ENCODE data around the gene BCOR.

BCOR gene

GRCh38 chrX:40105835-40106675, 8.3 kb upstream of the BCOR start:
- H3K4me3 ChIP-seq (ENCODE audit: low read length), result peak overlapping the region; percentile 41
- no peak for DNase-seq (ENCODE audit: low read depth)
- TF ChIP-seq, protein P1, sequence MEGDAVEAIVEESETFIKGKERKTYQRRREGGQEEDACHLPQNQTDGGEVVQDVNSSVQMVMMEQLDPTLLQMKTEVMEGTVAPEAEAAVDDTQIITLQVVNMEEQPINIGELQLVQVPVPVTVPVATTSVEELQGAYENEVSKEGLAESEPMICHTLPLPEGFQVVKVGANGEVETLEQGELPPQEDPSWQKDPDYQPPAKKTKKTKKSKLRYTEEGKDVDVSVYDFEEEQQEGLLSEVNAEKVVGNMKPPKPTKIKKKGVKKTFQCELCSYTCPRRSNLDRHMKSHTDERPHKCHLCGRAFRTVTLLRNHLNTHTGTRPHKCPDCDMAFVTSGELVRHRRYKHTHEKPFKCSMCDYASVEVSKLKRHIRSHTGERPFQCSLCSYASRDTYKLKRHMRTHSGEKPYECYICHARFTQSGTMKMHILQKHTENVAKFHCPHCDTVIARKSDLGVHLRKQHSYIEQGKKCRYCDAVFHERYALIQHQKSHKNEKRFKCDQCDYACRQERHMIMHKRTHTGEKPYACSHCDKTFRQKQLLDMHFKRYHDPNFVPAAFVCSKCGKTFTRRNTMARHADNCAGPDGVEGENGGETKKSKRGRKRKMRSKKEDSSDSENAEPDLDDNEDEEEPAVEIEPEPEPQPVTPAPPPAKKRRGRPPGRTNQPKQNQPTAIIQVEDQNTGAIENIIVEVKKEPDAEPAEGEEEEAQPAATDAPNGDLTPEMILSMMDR (conservative IDR thresholded peaks at IDR 0.05; ENCODE audit: low read depth, low read length), result no peak

GRCh38 chrX:40104985-40105834, 7.5 kb upstream of the BCOR start:
- DNase-seq (ENCODE audit: low read depth), result no peak
- TF ChIP-seq, protein P1 (conservative IDR thresholded peaks at IDR 0.05; ENCODE audit: low read depth, low read length), result no peak
- peak overlapping the region; percentile 41 for H3K4me3 ChIP-seq (ENCODE audit: low read length)

GRCh38 chrX:40104630-40104984, 6.8 kb upstream of the BCOR start:
- peak overlapping the region; percentile 22 for H3K4me3 ChIP-seq (ENCODE audit: low read length)
- DNase-seq (ENCODE audit: low read depth), result no peak
- TF ChIP-seq, protein P1 (conservative IDR thresholded peaks at IDR 0.05; ENCODE audit: low read depth, low read length), result no peak

DNA sequence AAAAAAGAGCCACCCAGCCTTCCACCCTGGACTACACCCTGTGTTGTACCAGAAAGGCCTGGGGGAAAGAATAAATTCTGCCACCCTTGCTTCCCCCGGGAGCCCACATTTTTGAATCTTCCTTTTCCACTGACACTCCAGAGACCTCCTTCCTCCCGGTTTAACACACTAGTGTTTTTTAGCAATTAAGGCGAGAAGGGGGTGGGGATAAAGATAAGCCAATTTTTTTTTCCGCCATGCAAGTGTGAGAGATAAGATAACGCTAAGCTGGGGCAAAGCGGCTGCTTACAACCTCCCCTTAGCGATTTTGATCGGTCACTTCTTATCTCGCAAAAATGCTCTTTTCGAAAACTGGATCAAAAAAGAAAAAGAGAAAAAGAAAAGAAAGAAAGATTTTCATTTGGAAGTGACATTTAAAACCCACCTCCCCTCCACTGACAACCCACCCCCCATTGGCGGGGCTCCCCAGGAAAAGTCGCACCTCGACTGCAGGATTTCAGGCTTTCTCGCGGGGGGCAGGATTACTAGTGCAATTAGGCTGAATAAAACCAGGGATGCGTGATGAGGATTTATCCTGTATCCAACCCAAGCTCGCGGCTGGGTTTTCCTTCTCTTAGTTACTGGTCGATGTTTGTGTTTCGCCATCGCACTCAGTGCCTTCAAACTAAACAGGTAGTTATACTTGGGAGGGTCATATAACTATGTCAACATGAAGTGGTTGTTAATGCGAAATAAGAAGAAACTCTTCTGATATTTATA, 6.0 kb upstream of the BCOR start:
- TF ChIP-seq, protein P1 (conservative IDR thresholded peaks at IDR 0.05; ENCODE audit: low read depth, low read length), result no peak
- no peak overlapping the region for H3K4me3 ChIP-seq (ENCODE audit: low read length)
- no peak for DNase-seq (ENCODE audit: low read depth)

GRCh38 chrX:40102393-40103381, 4.9 kb upstream of the BCOR start:
- DNase-seq (ENCODE audit: low read depth), result no peak
- TF ChIP-seq, protein P1 (conservative IDR thresholded peaks at IDR 0.05; ENCODE audit: low read depth, low read length), result no peak
- no peak overlapping the region for H3K4me3 ChIP-seq (ENCODE audit: low read length)

- TF ChIP-seq, protein P1 (conservative IDR thresholded peaks at IDR 0.05; ENCODE audit: low read depth, low read length), result no peak
- no peak for DNase-seq (ENCODE audit: low read depth)
- H3K4me3 ChIP-seq (ENCODE audit: low read length), result no peak overlapping the region
Observed at GRCh38 chrX:40101430-40101802, 3.7 kb upstream of the BCOR start.
